ENCODE measurements around the gene MET. TPM values are rescaled to one million over a fixed set of nuclear protein-coding genes. Genes with fewer than 3 reads are reported as not detected.
"Not testable (repeated sequence)": the region's sequence is repeated elsewhere in the genome, so short reads cannot be mapped to it uniquely, and the experiment has no call there.

The MET gene
- polyA plus RNA-seq, 1 donor from 2014 or later, result not detected

- Histone ChIP-seq H3K36me3 (ENCODE audit: insufficient read depth, low read length) (no peaks in the 10 kb centered on the region), H3K4me2 (ENCODE audit: low read length) (no peak overlapping the region), H3K4me3 (ENCODE audit: low read length) (no peak overlapping the region), H4K20me1 (ENCODE audit: insufficient read depth) (no peaks in the 10 kb centered on the region), H3K9ac (ENCODE audit: low read length) (no peak overlapping the region), H3K9me3 (ENCODE audit: low read length) (no peaks in the 10 kb centered on the region), H2AFZ (ENCODE audit: low read depth, low read length) (no peak overlapping the region), H3K27ac (ENCODE audit: low read length) (no peak overlapping the region), H3K79me2 (replicated peaks; ENCODE audit: insufficient read depth, low read length) (no peaks in the 10 kb centered on the region), H3K27me3 (ENCODE audit: insufficient read depth, low read depth, low read length) (no peaks in the 10 kb centered on the region), H3F3A (ENCODE audit: insufficient read depth, low read length, poor library complexity, severe bottlenecking) (no peaks in the 10 kb centered on the region), H3K9me2 (ENCODE audit: insufficient read depth, low read length) (no peaks in the 10 kb centered on the region)
- TF ChIP-seq MXI1 (conservative IDR thresholded peaks at IDR 0.05; ENCODE audit: poor library complexity, severe bottlenecking) (no peak), POLR2AphosphoS5 (IDR thresholded peaks at IDR 0.05) (no peak), EZH2 (IDR thresholded peaks at IDR 0.05; ENCODE audit: borderline replicate concordance, insufficient read depth, low read length, poor library complexity, severe bottlenecking) (no peak)
- TF ChIP-seq, protein P1, sequence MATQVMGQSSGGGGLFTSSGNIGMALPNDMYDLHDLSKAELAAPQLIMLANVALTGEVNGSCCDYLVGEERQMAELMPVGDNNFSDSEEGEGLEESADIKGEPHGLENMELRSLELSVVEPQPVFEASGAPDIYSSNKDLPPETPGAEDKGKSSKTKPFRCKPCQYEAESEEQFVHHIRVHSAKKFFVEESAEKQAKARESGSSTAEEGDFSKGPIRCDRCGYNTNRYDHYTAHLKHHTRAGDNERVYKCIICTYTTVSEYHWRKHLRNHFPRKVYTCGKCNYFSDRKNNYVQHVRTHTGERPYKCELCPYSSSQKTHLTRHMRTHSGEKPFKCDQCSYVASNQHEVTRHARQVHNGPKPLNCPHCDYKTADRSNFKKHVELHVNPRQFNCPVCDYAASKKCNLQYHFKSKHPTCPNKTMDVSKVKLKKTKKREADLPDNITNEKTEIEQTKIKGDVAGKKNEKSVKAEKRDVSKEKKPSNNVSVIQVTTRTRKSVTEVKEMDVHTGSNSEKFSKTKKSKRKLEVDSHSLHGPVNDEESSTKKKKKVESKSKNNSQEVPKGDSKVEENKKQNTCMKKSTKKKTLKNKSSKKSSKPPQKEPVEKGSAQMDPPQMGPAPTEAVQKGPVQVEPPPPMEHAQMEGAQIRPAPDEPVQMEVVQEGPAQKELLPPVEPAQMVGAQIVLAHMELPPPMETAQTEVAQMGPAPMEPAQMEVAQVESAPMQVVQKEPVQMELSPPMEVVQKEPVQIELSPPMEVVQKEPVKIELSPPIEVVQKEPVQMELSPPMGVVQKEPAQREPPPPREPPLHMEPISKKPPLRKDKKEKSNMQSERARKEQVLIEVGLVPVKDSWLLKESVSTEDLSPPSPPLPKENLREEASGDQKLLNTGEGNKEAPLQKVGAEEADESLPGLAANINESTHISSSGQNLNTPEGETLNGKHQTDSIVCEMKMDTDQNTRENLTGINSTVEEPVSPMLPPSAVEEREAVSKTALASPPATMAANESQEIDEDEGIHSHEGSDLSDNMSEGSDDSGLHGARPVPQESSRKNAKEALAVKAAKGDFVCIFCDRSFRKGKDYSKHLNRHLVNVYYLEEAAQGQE (IDR thresholded peaks at IDR 0.05; ENCODE audit: borderline replicate concordance), result no peak
Observed at GRCh38 chr7:116641551-116642153, 30.3 kb upstream of the MET start.

GRCh38 chr7:116643148-116643547, 28.8 kb upstream of the MET start:
- not testable (repeated sequence) for H3K9ac ChIP-seq (ENCODE audit: low read length); H3K27ac ChIP-seq (ENCODE audit: low read length); H3K4me2 ChIP-seq (ENCODE audit: low read length); H3K27me3 ChIP-seq (ENCODE audit: insufficient read depth, low read depth, low read length); H3K9me2 ChIP-seq (ENCODE audit: insufficient read depth, low read length); H3K36me3 ChIP-seq (ENCODE audit: insufficient read depth, low read length); H3K79me2 ChIP-seq (replicated peaks; ENCODE audit: insufficient read depth, low read length); H3K9me3 ChIP-seq (ENCODE audit: low read length); H2AFZ ChIP-seq (ENCODE audit: low read depth, low read length); H4K20me1 ChIP-seq (ENCODE audit: insufficient read depth); H3F3A ChIP-seq (ENCODE audit: insufficient read depth, low read length, poor library complexity, severe bottlenecking); H3K4me3 ChIP-seq (ENCODE audit: low read length)

DNA sequence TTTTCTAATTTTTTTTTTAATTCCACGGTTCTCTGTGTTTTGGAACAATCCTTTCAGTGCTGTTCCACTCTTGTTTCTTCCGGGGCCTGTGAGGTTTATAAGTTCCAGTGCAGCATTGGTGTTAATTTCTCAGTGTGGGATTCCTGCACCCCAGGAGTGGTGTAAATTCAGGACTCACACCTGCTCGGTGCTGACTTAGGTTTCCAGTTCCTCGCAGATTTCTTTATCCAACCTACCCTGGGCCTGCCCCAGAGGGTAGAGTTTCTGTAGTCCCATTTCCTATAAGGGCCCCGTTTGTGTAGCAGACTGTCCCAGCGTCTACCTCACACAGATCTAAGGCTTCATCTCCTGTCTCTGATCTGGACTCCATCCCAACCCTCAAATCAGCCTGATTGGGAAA, 27.4 kb upstream of the MET start:
- TF ChIP-seq TAF1 (IDR thresholded peaks at IDR 0.05; ENCODE audit: low read depth) (no peak), MXI1 (conservative IDR thresholded peaks at IDR 0.05; ENCODE audit: poor library complexity, severe bottlenecking) (no peak), EP300 (conservative IDR thresholded peaks at IDR 0.05; ENCODE audit: poor library complexity, severe bottlenecking) (no peak), SMC3 (conservative IDR thresholded peaks at IDR 0.05; ENCODE audit: poor library complexity) (no peak)
- TF ChIP-seq, protein P2, sequence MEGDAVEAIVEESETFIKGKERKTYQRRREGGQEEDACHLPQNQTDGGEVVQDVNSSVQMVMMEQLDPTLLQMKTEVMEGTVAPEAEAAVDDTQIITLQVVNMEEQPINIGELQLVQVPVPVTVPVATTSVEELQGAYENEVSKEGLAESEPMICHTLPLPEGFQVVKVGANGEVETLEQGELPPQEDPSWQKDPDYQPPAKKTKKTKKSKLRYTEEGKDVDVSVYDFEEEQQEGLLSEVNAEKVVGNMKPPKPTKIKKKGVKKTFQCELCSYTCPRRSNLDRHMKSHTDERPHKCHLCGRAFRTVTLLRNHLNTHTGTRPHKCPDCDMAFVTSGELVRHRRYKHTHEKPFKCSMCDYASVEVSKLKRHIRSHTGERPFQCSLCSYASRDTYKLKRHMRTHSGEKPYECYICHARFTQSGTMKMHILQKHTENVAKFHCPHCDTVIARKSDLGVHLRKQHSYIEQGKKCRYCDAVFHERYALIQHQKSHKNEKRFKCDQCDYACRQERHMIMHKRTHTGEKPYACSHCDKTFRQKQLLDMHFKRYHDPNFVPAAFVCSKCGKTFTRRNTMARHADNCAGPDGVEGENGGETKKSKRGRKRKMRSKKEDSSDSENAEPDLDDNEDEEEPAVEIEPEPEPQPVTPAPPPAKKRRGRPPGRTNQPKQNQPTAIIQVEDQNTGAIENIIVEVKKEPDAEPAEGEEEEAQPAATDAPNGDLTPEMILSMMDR (IDR thresholded peaks at IDR 0.05; ENCODE audit: poor library complexity, severe bottlenecking), result no peak
- TF ChIP-seq, protein P1 (IDR thresholded peaks at IDR 0.05; ENCODE audit: borderline replicate concordance), result no peak
- Histone ChIP-seq H3K4me3 (ENCODE audit: low read length) (no peak overlapping the region), H3K9ac (ENCODE audit: low read length) (no peak overlapping the region), H3K9me3 (ENCODE audit: low read length) (no peaks in the 10 kb centered on the region), H3K79me2 (replicated peaks; ENCODE audit: insufficient read depth, low read length) (no peaks in the 10 kb centered on the region), H3K4me2 (ENCODE audit: low read length) (no peak overlapping the region), H2AFZ (ENCODE audit: low read depth, low read length) (no peak overlapping the region), H4K20me1 (ENCODE audit: insufficient read depth) (no peaks in the 10 kb centered on the region), H3K36me3 (ENCODE audit: insufficient read depth, low read length) (no peaks in the 10 kb centered on the region), H3K27me3 (ENCODE audit: insufficient read depth, low read depth, low read length) (no peaks in the 10 kb centered on the region), H3F3A (ENCODE audit: insufficient read depth, low read length, poor library complexity, severe bottlenecking) (no peaks in the 10 kb centered on the region), H3K27ac (ENCODE audit: low read length) (no peak overlapping the region), H3K9me2 (ENCODE audit: insufficient read depth, low read length) (no peaks in the 10 kb centered on the region)
